ENCODE results near the gene SHROOM3.

Gene SHROOM3

DNA sequence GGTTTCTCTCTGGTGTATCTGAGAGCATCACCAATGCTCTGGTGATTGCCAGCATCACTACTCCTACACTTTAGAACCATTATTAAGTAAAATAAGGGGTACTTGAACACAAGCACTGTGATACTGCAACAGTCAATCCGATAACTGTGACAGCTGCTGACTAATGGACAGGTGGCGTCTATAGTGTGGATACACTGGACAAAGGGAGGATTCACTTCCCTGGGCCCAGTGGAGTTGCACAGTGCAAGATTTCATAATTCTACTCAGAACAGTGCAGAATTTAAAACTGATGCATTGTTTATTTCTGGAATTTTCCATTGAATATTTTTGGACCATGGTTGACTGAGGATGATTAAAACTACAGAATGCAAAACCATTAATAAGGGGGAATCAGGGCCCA is 97.8 kb downstream of the SHROOM3 start:
- no peak for DNase-seq
- intact Hi-C loops (cut with DNase I): no loop called here

DNA sequence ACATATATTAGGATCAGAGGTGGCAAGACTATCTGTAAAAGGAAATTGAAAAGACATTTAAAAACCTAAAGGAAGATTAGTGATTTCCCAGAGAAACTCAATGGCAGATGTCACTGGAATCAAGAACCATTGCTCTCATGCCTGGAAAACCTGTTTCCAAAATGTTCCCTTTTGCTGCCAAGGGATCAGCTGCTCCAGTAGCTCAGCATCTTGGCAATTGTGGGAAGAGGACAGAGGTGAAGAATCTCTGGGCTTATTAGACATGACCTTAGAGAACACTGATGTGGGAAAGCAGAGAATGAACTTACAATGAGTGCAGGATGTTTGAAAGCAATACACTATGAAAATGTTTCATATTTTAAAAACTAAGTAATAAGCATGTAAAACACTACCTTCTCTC is 98.3 kb downstream of the SHROOM3 start:
- no peak for DNase-seq
- intact Hi-C loops (cut with DNase I): no loop called here

- no peak for DNase-seq
- intact Hi-C loops (cut with DNase I): no loop called here
Observed at GRCh38 chr4:76535603-76536372, 100.8 kb downstream of the SHROOM3 start.

DNA sequence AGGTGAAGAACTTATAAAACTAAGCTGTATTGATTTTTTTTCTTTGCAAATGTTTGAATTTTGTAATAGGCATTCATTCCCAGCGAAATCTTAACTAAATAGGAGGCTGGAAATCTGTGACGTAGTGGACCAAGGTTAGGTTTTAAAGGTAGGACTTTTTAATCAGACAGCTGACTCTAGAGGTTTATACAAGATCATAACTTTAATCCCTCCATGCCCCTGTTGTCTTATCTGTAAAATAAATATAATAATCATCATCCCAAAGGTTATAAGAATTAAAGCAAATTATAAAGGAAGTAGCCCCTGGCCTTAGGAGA is 101.3 kb downstream of the SHROOM3 start:
- intact Hi-C loops (cut with DNase I): no loop called here
- DNase-seq: no peak

DNA sequence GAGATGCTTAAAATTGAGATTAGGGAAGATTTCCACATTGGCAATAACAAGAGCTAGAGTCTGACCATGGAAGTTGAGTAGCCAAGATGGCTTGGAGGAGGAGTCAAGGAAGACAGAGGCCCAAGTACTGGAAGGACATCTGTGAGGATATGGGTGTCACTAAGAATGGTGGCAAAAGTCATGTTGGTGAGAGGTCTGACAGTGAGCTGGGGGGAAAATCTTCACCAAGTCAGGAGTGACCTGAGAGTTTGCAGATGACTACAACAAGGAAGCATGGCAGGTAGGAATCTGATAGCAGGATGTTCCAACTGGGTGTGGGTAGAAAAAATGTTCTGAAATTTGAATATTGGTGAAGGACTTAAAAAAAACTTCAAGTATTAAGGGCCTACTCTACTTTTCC is 103.3 kb downstream of the SHROOM3 start:
- no peak for DNase-seq
- intact Hi-C loops (cut with DNase I): no loop called here

DNA sequence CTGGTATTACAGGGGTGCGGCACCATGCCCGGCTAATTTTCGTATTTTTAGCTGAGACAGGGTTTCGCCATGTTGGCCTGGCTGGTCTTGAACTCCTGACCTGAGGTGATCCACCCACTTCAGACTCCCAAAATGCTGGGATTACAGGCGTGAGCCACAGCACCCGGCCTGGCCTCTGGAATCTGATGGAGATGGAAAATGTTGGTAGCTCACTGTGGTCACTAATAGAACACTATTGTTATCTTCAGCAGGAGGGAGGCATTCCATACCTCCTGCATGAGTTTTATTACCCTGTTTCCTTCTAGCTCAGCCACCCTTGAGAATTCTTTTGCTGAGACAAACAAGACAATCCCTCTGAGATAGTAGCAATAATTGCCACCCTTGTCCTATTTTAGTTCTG is 105.0 kb downstream of the SHROOM3 start:
- DNase-seq: no peak
- intact Hi-C loops (cut with DNase I): no loop called here

GRCh38 chr4:76540486-76540885 is 105.5 kb downstream of the SHROOM3 start:
- no peak for DNase-seq
- intact Hi-C loops (cut with DNase I): no loop called here

- intact Hi-C loops (cut with DNase I): no loop called here
- DNase-seq: no peak
Observed at GRCh38 chr4:76543378-76543777, 108.3 kb downstream of the SHROOM3 start.

GRCh38 chr4:76544725-76545124 is 109.7 kb downstream of the SHROOM3 start:
- intact Hi-C loops (cut with DNase I): no loop called here
- no peak for DNase-seq

- DNase-seq: no peak
- intact Hi-C loops (cut with DNase I): no loop called here
Observed at GRCh38 chr4:76545226-76545884, 110.3 kb downstream of the SHROOM3 start.

GRCh38 chr4:76546327-76546726 is 111.3 kb downstream of the SHROOM3 start:
- no peak for DNase-seq

GRCh38 chr4:76546759-76547742 is 112.0 kb downstream of the SHROOM3 start:
- intact Hi-C loops (cut with DNase I): no loop called here
- DNase-seq: no peak

More at GRCh38 chr4:76546327-76546726, 111.3 kb downstream of the SHROOM3 start:
- intact Hi-C loops (cut with DNase I): no loop called here

- DNase-seq: no peak
- intact Hi-C loops (cut with DNase I): no loop called here
Observed at GRCh38 chr4:76548704-76549103, 113.7 kb downstream of the SHROOM3 start.

- DNase-seq: no peak
- intact Hi-C loops (cut with DNase I): no loop called here
Observed at GRCh38 chr4:76549765-76550164, 114.7 kb downstream of the SHROOM3 start.

DNA sequence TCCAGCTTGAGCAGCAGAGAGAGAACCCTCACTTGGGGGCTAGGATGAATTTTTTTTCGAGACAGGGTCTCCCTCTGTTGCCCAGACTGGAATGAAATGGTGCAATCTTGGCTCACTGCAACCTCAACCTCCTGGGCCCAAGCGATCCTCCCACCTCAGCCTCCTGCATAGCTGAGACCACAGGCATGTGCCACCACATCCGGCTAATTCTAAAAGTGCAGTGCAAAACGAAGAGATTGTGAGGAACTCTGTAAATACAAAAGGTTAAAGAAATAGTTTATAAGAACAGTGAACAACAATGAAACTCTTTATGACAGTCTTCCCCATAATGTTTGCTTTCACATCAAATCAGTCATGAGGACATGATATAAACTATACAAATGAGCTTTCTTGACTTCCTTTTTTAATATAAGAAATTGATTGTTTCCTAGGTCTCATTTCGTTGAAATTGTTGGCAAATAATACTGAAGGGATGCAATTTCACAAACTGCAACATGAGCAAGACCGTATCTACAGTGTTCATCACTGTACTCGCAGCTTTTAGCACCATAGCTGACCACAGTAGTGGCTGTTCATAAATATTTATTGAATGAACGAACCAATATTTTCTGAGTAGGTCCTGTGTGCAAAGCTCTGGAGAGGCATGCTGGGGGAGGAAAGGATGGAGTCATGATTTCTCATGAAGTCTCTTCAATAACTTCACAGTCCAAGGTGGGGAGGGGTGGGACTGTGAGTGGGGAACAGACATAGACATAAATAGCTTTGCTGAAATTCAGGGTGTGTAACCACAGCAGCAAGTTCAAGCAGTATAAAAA is 116.1 kb downstream of the SHROOM3 start:
- no peak for DNase-seq
- intact Hi-C loops (cut with DNase I): no loop called here

DNA sequence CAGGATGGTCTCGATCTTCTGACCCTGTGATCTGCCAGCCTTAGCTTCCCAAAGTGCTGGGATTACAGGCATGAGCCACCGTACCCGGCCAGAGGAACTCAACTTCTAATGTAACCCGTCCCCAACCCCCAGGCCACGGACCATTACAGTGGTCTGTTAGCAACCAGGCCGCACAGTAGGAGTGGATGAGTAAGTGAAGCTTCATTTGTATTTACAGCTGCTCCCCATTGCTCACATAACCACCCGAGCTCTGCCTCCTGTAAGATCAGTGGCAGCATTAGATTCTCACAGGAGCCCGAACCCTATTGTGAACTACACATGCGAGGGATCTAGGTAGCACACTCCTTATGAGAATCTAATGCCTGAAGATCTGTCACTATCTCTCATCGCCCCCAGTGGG is 119.6 kb downstream of the SHROOM3 start:
- intact Hi-C loops (cut with DNase I): no loop called here
- DNase-seq: no peak

GRCh38 chr4:76556452-76556851 is 121.4 kb downstream of the SHROOM3 start:
- intact Hi-C loops (cut with DNase I): no loop called here
- DNase-seq: no peak

DNA sequence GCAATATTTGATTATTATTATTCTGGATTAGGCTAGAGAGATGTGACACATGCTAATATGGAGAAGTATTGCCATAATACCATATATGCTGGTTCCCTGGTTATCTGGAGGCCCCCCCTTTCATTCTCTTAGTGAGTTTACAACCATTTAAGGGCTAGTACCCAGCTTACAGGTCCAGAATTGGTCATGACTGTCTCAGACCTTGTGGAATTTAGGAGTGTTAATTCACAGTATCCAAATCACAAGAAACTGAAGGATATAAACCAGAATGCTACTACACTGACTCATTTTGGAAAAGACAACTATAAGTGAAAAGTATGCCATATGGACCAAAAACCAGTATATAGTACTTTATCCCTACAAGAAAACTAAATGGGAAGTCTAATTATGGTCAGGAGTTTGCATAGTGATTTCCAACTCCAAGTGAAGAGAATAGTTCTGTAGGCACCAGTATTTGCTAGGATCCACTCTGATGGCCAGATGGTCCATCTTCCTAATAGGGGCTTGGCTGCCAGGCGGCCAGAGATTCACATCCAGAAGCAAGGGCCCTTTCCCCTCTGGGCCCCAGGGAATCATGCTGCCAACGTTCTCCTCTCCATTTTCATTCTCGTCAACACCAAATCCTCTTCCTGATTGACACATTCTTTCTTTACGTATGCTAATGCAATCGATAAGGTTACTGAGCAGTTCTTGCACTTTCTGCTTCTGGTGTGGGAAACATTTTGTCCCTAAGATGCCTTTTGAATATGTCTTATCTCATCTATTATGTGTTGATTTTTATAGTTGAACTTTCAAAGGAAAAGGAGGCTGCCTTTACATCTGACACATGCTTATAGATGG is 123.6 kb downstream of the SHROOM3 start:
- intact Hi-C loops (cut with DNase I): no loop called here
- DNase-seq: no peak

DNA sequence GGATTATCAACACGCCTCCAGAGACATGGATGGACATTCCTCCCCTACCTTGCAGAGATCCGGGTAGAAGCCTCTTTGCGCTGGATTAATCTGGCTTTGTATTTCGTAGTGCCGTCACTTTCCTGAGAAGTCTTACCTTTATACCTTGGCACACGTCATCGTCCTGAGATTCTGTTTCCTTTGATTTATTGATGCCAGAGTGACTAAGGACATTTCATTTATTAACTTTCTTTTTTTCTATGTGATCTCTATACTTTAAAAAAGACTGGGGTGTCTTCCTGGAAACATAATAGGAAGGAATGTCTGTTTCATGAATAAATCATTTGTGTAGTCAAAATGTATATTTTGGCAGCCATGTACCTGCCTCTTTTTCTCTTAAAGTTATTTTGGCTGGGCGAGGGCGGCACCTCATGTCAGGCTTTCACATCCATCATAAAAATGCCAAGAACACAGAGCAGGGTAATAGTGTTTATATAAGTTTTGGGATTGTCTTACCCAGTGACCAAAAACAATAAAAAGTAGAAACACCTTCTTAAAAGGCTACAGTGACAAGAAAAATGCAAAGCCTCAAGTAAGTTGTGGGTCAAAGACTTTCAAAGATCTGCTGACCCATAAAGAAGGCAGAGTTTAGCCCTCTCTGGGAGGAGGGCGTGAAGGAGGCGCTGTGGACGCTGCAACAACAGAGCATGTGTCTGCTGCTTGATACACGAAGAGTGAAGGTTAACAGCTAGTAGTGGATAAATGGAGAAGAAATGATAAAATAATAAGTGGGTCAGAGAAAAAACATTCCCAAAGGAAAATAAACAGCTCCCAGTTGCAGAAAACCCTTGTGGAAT is 124.4 kb downstream of the SHROOM3 start:
- intact Hi-C loops (cut with DNase I): no loop called here
- no peak for DNase-seq
